Tibial artery (tissue), 4 donors: ENCODE measurements around the gene C20orf202.

Source experiments
- DNase-seq, 2 donors: peaks; one replicate each; pipeline ENCODE4 v3.0.0-alpha.2; 2019
- H3K27ac ChIP-seq, 2 donors: fragments of 200-600 bp; sonication (generic) in 1 of 2; 1 replicate in 1 of 2; 2 replicates in 1 of 2; pipeline ENCODE4 v1.5.1; 2018 to 2019; ENCODE audit warnings: mild to moderate bottlenecking in 1 of 2
- H3K27me3 ChIP-seq, 2 donors: fragments of 200-600 bp; sonication (generic) in 1 of 2; one replicate each; pipeline versions ENCODE4 v1.5.1 to v1.6.0; 2016 to 2019
- H3K36me3 ChIP-seq, 3 donors: fragments of 200-600 bp; sonication (generic) in 2 of 3; one replicate each; pipeline ENCODE4 v1.5.1; 2016 to 2019; ENCODE audit warnings: mild to moderate bottlenecking in 2 of 3
- H3K4me1 ChIP-seq, 4 donors: fragments of 200-600 bp; sonication (generic) in 2 of 4; 1 replicate in 3 of 4; 2 replicates in 1 of 4; pipeline ENCODE4 v1.5.1; 2016 to 2019
- H3K4me3 ChIP-seq, 2 donors: fragments of 200-600 bp; sonication (generic) in 1 of 2; 1 replicate in 1 of 2; 2 replicates in 1 of 2; pipeline ENCODE4 v1.5.1; 2018 to 2019; ENCODE audit warnings: mild to moderate bottlenecking in 2 of 2
- H3K9me3 ChIP-seq, 3 donors: fragments of 200-600 bp; sonication (generic) in 1 of 3; one replicate each; pipeline ENCODE4 v1.5.1; 2016 to 2019
- intact Hi-C: fragments of 100-400 bp; cut with DNase I; formaldehyde crosslinking; loops from one replicate; pipeline ENCODE4 v1.15.0; 2023; ENCODE audit warnings: low total_unique reads
- TF ChIP-seq, protein P1 (sequence below), 2 experiments: fragments of 200-600 bp in 1 of 2; fragments of 450-650 bp in 1 of 2; IDR thresholded peaks; one replicate each; pipeline ENCODE4 v1.5.1; 2017 to 2019; ENCODE audit warnings: antibody characterized with exemption in 2 of 2, mild to moderate bottlenecking in 1 of 2, moderate library complexity in 1 of 2

C20orf202 gene

DNA sequence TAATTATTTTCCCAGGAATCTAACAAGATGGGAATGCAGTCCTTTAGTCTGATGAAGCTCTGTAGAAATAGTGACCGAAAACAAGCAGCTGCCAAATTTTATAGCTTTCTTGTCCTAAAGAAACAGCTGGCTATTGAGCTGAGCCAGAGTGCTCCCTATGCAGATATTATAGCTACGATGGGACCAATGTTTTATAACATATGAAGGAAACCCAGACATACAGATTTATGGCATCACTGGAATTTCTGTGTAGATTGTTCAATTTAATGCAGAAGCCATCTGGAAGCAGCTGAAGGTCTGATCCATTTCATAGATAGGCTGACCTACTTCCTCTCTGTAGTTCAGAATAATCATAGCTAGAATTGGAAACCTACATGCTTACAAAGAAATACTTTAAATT lies 51.0 kb downstream of the C20orf202 start:
- Histone ChIP-seq H3K27me3 (peaks cover 0 to 10% of the 10 kb centered on the region in 2 donors), H3K27ac (no peak overlapping the region), H3K4me1 (no peaks in the 10 kb centered on the region), H3K36me3 (no peaks in the 10 kb centered on the region), H3K4me3 (no peak overlapping the region), H3K9me3 (no peaks in the 10 kb centered on the region)
- TF ChIP-seq, protein P1, sequence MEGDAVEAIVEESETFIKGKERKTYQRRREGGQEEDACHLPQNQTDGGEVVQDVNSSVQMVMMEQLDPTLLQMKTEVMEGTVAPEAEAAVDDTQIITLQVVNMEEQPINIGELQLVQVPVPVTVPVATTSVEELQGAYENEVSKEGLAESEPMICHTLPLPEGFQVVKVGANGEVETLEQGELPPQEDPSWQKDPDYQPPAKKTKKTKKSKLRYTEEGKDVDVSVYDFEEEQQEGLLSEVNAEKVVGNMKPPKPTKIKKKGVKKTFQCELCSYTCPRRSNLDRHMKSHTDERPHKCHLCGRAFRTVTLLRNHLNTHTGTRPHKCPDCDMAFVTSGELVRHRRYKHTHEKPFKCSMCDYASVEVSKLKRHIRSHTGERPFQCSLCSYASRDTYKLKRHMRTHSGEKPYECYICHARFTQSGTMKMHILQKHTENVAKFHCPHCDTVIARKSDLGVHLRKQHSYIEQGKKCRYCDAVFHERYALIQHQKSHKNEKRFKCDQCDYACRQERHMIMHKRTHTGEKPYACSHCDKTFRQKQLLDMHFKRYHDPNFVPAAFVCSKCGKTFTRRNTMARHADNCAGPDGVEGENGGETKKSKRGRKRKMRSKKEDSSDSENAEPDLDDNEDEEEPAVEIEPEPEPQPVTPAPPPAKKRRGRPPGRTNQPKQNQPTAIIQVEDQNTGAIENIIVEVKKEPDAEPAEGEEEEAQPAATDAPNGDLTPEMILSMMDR (IDR thresholded peaks at IDR 0.05) = no peak
- DNase-seq = no peak
- intact Hi-C loops = no loop called here

DNA sequence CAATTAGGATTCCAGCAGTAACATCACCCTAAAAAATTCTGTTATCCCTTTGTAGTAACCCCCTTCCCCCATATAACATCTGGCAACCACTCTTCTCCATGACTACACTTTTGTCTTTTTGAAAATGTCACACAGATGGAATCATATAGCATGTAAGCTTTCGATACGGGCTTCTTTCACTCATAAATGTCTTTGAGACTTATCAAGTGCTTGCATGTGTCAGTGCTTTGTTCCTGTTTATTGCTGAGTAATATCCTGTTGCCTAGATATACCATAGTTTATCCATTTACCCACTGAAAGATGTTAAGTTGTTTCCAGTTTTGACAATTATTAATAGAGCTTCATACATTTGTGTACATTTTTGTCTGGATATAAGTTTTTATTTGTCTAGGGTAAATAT lies 52.4 kb downstream of the C20orf202 start:
- Histone ChIP-seq H3K4me1 (no peaks in the 10 kb centered on the region), H3K27ac (no peak overlapping the region), H3K4me3 (no peak overlapping the region), H3K36me3 (no peaks in the 10 kb centered on the region), H3K27me3 (peaks cover 0 to 10% of the 10 kb centered on the region in 2 donors), H3K9me3 (no peaks in the 10 kb centered on the region)
- intact Hi-C loops = no loop called here
- TF ChIP-seq, protein P1 (IDR thresholded peaks at IDR 0.05) = no peak
- DNase-seq = no peak
